Erythroblast (primary cell): ENCODE measurements around the gene ZP4.

Experiments
- GATA1 ChIP-seq: IDR thresholded peaks from 2 replicates; pipeline ENCODE4 v1.6.1; 2011; ENCODE audit warnings: low read depth, mild to moderate bottlenecking, control low read depth, low read length, moderate library complexity
- POLR2A ChIP-seq: IDR thresholded peaks from 2 replicates; pipeline ENCODE4 v1.6.1; 2011; ENCODE audit warnings: mild to moderate bottlenecking, low read length

GRCh38 chr1:237863234-237863633 lies 27.5 kb downstream of the ZP4 start:
- TF ChIP-seq POLR2A (no peak), GATA1 (no peak)
